Measurements from ENCODE around the gene VWA3A. TPM values are rescaled to one million over a fixed set of nuclear protein-coding genes. Genes with fewer than 3 reads are reported as not detected.

Gene VWA3A
- total RNA-seq, 2 donors from 2014 or later, result not detected

- H3K27me3 ChIP-seq, result no peaks in the 10 kb centered on the region
- no peaks in the 10 kb centered on the region for H3K9me3 ChIP-seq
- no peaks in the 10 kb centered on the region for H3K36me3 ChIP-seq
- H3K27ac ChIP-seq, result no peak overlapping the region
- no peaks in the 10 kb centered on the region for H3K4me1 ChIP-seq
- H3K4me3 ChIP-seq, result no peak overlapping the region
- TF ChIP-seq CTCF (IDR thresholded peaks at IDR 0.05), result no peak
- no peak for DNase-seq (ENCODE audit: low spot score)
These were observed 40.5 kb downstream of the VWA3A start for GRCh38 chr16:22132801-22133200.

GRCh38 chr16:22138482-22138881, 46.1 kb downstream of the VWA3A start:
- no peaks in the 10 kb centered on the region for H3K27me3 ChIP-seq
- no peaks in the 10 kb centered on the region for H3K9me3 ChIP-seq
- DNase-seq (ENCODE audit: low spot score), result no peak
- TF ChIP-seq CTCF (IDR thresholded peaks at IDR 0.05), result no peak
- H3K36me3 ChIP-seq, result no peaks in the 10 kb centered on the region
- no peak overlapping the region for H3K27ac ChIP-seq
- H3K4me3 ChIP-seq, result no peak overlapping the region
- H3K4me1 ChIP-seq, result no peaks in the 10 kb centered on the region

GRCh38 chr16:22139008-22139407, 46.7 kb downstream of the VWA3A start:
- no peak for TF ChIP-seq CTCF (IDR thresholded peaks at IDR 0.05)
- Histone ChIP-seq H3K4me3 (no peak overlapping the region), H3K36me3 (no peaks in the 10 kb centered on the region), H3K27ac (no peak overlapping the region), H3K4me1 (no peaks in the 10 kb centered on the region), H3K9me3 (no peaks in the 10 kb centered on the region), H3K27me3 (no peaks in the 10 kb centered on the region)
- DNase-seq (ENCODE audit: low spot score), result no peak

GRCh38 chr16:22139732-22140131, 47.4 kb downstream of the VWA3A start:
- no peak overlapping the region for H3K4me3 ChIP-seq
- DNase-seq (ENCODE audit: low spot score), result no peak
- H3K27ac ChIP-seq, result no peak overlapping the region
- H3K36me3 ChIP-seq, result no peaks in the 10 kb centered on the region
- TF ChIP-seq CTCF (IDR thresholded peaks at IDR 0.05), result no peak
- no peaks in the 10 kb centered on the region for H3K9me3 ChIP-seq
- no peaks in the 10 kb centered on the region for H3K4me1 ChIP-seq
- no peaks in the 10 kb centered on the region for H3K27me3 ChIP-seq

- TF ChIP-seq CTCF (IDR thresholded peaks at IDR 0.05), result no peak
These were observed 49.4 kb downstream of the VWA3A start for GRCh38 chr16:22141767-22142166.

GRCh38 chr16:22144520-22144919, 52.2 kb downstream of the VWA3A start:
- Histone ChIP-seq H3K36me3 (no peaks in the 10 kb centered on the region), H3K4me3 (no peak overlapping the region), H3K27ac (no peak overlapping the region), H3K4me1 (no peaks in the 10 kb centered on the region), H3K9me3 (no peaks in the 10 kb centered on the region), H3K27me3 (no peaks in the 10 kb centered on the region)
- DNase-seq (ENCODE audit: low spot score), result no peak
- no peak for TF ChIP-seq CTCF (IDR thresholded peaks at IDR 0.05)

More at GRCh38 chr16:22141767-22142166, 49.4 kb downstream of the VWA3A start:
- no peak for DNase-seq (ENCODE audit: low spot score)
- Histone ChIP-seq H3K4me1 (no peaks in the 10 kb centered on the region), H3K27me3 (no peaks in the 10 kb centered on the region), H3K9me3 (no peaks in the 10 kb centered on the region), H3K36me3 (no peaks in the 10 kb centered on the region), H3K27ac (no peak overlapping the region), H3K4me3 (no peak overlapping the region)
